Measurements from ENCODE around the gene SMARCA2.

Gene SMARCA2

DNA sequence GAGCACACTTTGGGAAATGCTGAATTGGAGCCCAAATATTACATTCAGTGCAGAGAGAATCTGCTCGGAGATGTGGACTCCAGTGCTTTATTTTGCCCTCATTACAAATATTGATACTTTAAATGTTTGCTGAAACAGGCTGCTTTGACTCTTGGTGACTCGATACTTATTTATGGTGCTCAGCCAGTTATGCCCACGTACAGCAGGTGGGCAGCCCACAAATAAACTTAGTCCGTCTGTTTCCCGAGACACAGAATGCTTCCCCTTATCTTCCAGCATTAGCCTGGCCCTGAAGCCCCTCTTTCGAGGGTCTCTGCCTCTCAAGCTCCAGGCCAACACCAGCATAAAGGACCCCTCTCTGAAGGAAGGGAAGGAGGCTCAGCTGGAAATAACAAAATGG lies 158.7 kb downstream of the SMARCA2 start:
- peaks cover 80% of the 10 kb centered on the region for H3K79me2 ChIP-seq (ENCODE audit: low read length)
- no peak overlapping the region for H2AFZ ChIP-seq (ENCODE audit: low read depth, low read length)
- peaks cover 61% of the 10 kb centered on the region for H3K36me3 ChIP-seq (replicated peaks; ENCODE audit: low read depth, low read length)
- no peak overlapping the region for H3K9ac ChIP-seq (ENCODE audit: low read length)
- TF ChIP-seq EZH2phosphoT487 (IDR thresholded peaks at IDR 0.05; ENCODE audit: low read depth) = no peak
- TF ChIP-seq, protein P1, sequence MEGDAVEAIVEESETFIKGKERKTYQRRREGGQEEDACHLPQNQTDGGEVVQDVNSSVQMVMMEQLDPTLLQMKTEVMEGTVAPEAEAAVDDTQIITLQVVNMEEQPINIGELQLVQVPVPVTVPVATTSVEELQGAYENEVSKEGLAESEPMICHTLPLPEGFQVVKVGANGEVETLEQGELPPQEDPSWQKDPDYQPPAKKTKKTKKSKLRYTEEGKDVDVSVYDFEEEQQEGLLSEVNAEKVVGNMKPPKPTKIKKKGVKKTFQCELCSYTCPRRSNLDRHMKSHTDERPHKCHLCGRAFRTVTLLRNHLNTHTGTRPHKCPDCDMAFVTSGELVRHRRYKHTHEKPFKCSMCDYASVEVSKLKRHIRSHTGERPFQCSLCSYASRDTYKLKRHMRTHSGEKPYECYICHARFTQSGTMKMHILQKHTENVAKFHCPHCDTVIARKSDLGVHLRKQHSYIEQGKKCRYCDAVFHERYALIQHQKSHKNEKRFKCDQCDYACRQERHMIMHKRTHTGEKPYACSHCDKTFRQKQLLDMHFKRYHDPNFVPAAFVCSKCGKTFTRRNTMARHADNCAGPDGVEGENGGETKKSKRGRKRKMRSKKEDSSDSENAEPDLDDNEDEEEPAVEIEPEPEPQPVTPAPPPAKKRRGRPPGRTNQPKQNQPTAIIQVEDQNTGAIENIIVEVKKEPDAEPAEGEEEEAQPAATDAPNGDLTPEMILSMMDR (IDR thresholded peaks at IDR 0.05; ENCODE audit: low read depth, low read length) = no peak
- peaks cover 15% of the 10 kb centered on the region for H4K20me1 ChIP-seq (ENCODE audit: insufficient read depth, low read length)
- H3K4me3 ChIP-seq (ENCODE audit: low read length) = no peak overlapping the region
- no peaks in the 10 kb centered on the region for H3K4me1 ChIP-seq (ENCODE audit: low read length)
- H3K4me2 ChIP-seq (ENCODE audit: low read length) = no peak overlapping the region
- H3K27ac ChIP-seq (ENCODE audit: low read length) = no peak overlapping the region
- no peaks in the 10 kb centered on the region for H3K27me3 ChIP-seq (ENCODE audit: low read depth, low read length)
- no peaks in the 10 kb centered on the region for H3K9me3 ChIP-seq (ENCODE audit: insufficient read depth, low read length)

DNA sequence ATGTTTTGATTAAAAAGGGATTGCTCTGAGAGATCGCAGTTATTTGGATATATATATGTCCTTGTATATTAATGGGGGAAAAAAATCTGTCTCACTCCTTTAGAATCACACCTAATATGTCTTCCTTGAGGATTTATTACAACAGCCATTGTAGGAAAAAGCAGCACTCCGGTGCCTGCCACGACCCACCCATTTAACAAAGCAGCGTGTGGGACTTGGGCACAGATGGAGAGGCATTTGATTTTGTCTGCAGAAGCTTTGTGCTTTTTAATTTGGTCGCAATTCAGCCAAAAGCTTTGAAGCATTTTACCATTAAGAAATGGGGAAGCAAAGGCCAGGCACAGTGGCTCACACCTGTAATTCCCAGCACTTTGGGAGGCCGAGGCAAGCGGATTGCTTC lies 159.2 kb downstream of the SMARCA2 start:
- TF ChIP-seq, protein P1 (IDR thresholded peaks at IDR 0.05; ENCODE audit: low read depth, low read length) = no peak
- TF ChIP-seq EZH2phosphoT487 (IDR thresholded peaks at IDR 0.05; ENCODE audit: low read depth) = no peak
- Histone ChIP-seq H3K79me2 (ENCODE audit: low read length) (peaks cover 79% of the 10 kb centered on the region), H4K20me1 (ENCODE audit: insufficient read depth, low read length) (peaks cover 15% of the 10 kb centered on the region), H2AFZ (ENCODE audit: low read depth, low read length) (no peak overlapping the region), H3K4me3 (ENCODE audit: low read length) (no peak overlapping the region), H3K9ac (ENCODE audit: low read length) (no peak overlapping the region), H3K36me3 (replicated peaks; ENCODE audit: low read depth, low read length) (peaks cover 57% of the 10 kb centered on the region), H3K4me2 (ENCODE audit: low read length) (no peak overlapping the region), H3K4me1 (ENCODE audit: low read length) (no peaks in the 10 kb centered on the region), H3K27ac (ENCODE audit: low read length) (no peak overlapping the region), H3K27me3 (ENCODE audit: low read depth, low read length) (no peaks in the 10 kb centered on the region), H3K9me3 (ENCODE audit: insufficient read depth, low read length) (no peaks in the 10 kb centered on the region)

DNA sequence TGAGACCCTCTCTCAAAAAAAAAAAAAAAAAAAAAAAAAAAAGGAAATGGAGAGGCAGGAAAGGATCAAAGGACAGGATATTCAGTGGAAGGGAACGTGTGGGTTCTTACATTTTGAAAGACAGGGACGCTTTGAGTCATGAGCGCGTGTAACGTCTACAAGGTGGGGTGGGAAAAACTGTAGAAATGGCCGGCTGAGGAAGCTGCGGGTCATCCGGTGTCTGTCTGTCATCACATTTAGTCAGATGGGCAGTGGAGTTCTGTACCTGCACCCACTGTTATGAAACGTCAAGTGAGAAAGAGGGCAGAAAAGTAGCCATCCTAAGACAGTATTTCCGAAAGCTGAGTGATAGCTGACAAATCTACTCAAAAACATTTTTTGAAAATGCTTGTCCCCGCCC lies 159.8 kb downstream of the SMARCA2 start:
- Histone ChIP-seq H3K36me3 (replicated peaks; ENCODE audit: low read depth, low read length) (peaks cover 55% of the 10 kb centered on the region), H3K27me3 (ENCODE audit: low read depth, low read length) (no peaks in the 10 kb centered on the region), H2AFZ (ENCODE audit: low read depth, low read length) (no peak overlapping the region), H3K79me2 (ENCODE audit: low read length) (peaks cover 81% of the 10 kb centered on the region), H3K4me2 (ENCODE audit: low read length) (no peak overlapping the region), H3K9ac (ENCODE audit: low read length) (no peak overlapping the region), H3K4me1 (ENCODE audit: low read length) (no peaks in the 10 kb centered on the region), H3K4me3 (ENCODE audit: low read length) (no peak overlapping the region), H3K27ac (ENCODE audit: low read length) (no peak overlapping the region), H4K20me1 (ENCODE audit: insufficient read depth, low read length) (peaks cover 18% of the 10 kb centered on the region), H3K9me3 (ENCODE audit: insufficient read depth, low read length) (no peaks in the 10 kb centered on the region)
- TF ChIP-seq, protein P1 (IDR thresholded peaks at IDR 0.05; ENCODE audit: low read depth, low read length) = no peak
- TF ChIP-seq EZH2phosphoT487 (IDR thresholded peaks at IDR 0.05; ENCODE audit: low read depth) = no peak

DNA sequence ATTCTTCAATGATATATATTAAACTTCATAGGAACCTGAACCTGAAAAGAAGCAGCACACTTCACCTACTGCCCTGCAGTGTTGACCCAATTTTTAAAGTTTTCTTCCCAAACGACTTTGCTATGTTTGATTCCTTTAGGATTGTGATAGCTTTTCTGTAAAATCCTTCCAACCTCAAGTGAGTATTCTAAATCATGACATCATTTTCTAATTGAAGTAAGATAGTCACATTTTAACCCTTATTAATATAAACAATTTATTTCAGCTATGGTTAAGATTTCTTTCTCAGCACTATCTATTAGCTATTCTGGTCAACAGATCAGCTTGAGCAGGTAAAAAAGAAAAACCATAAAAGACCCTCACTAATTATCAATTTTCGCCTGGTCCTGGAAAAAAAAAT lies 162.0 kb downstream of the SMARCA2 start:
- H3K79me2 ChIP-seq (ENCODE audit: low read length) = peaks cover 63% of the 10 kb centered on the region
- no peaks in the 10 kb centered on the region for H3K9me3 ChIP-seq (ENCODE audit: insufficient read depth, low read length)
- peaks cover 38% of the 10 kb centered on the region for H3K36me3 ChIP-seq (replicated peaks; ENCODE audit: low read depth, low read length)
- H3K4me3 ChIP-seq (ENCODE audit: low read length) = no peak overlapping the region
- H4K20me1 ChIP-seq (ENCODE audit: insufficient read depth, low read length) = peaks cover 20% of the 10 kb centered on the region
- no peak overlapping the region for H3K27ac ChIP-seq (ENCODE audit: low read length)
- TF ChIP-seq, protein P1 (IDR thresholded peaks at IDR 0.05; ENCODE audit: low read depth, low read length) = no peak
- no peak for TF ChIP-seq EZH2phosphoT487 (IDR thresholded peaks at IDR 0.05; ENCODE audit: low read depth)
- H3K4me2 ChIP-seq (ENCODE audit: low read length) = no peak overlapping the region
- no peaks in the 10 kb centered on the region for H3K27me3 ChIP-seq (ENCODE audit: low read depth, low read length)
- no peak overlapping the region for H2AFZ ChIP-seq (ENCODE audit: low read depth, low read length)
- H3K4me1 ChIP-seq (ENCODE audit: low read length) = no peaks in the 10 kb centered on the region
- no peak overlapping the region for H3K9ac ChIP-seq (ENCODE audit: low read length)

Measured in OCI-LY3 (cell line).